Measurements from ENCODE around the gene PCBP4.
A peak's percentile ranks its signal among the peaks of the same experiment; 100 is the strongest.
"Not testable (repeated sequence)": the region's sequence is repeated elsewhere in the genome, so short reads cannot be mapped to it uniquely, and the experiment has no call there.

The PCBP4 gene

DNA sequence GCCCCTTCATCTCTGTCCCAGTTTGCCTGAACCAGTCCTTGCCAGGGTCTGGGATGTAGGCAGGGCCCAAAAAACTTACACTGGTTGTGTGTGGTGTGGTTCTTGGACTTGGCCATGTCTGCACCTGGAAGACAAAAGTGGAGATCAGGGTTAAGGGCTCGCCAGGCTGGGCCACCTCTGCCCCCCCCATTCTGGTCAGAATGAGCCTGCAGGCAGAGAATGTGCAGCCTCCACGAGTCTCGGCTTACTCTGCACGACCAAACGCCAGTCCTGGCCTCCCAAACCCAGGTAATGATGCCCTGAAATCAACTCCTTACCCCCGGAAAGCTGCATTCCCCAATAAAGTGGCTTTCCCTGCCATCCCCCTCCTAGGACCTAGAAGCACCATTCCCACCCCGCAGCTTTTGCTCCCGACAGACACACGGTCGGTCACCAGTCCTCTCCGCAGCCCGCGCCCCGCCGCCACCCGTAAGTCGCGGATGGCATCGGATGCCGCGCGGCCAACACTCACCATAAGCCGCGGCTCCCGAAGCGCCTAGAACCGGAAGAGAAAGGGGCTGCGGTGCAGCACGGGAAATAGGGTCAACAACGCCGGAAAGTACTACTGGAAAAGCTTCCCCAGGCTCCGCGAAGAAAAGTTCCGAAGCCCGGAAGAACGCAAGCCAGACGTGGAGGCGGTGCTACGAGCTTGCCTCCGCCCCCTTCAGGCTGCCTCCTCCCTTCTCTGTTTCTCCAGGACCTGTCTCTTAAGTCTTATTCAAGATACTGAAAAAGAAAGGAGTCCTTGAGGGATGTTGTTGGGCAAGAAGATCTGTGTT, 28.3 kb upstream of the PCBP4 start, which contains the start of gene RPL29:
TSS of gene RPL29 (minus strand) at position 550 of the 818 bp plus-strand sequence. CDS start at position 116, 434 bp downstream.
- TF ChIP-seq, protein P1, sequence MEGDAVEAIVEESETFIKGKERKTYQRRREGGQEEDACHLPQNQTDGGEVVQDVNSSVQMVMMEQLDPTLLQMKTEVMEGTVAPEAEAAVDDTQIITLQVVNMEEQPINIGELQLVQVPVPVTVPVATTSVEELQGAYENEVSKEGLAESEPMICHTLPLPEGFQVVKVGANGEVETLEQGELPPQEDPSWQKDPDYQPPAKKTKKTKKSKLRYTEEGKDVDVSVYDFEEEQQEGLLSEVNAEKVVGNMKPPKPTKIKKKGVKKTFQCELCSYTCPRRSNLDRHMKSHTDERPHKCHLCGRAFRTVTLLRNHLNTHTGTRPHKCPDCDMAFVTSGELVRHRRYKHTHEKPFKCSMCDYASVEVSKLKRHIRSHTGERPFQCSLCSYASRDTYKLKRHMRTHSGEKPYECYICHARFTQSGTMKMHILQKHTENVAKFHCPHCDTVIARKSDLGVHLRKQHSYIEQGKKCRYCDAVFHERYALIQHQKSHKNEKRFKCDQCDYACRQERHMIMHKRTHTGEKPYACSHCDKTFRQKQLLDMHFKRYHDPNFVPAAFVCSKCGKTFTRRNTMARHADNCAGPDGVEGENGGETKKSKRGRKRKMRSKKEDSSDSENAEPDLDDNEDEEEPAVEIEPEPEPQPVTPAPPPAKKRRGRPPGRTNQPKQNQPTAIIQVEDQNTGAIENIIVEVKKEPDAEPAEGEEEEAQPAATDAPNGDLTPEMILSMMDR (IDR thresholded peaks at IDR 0.05; ENCODE audit: low read length, missing control alignments): no peak
- peak; percentile 98 for DNase-seq (ENCODE audit: low read depth)
- H3K4me3 ChIP-seq (replicated peaks; ENCODE audit: low read depth, low read length): peak within 1 kb of the TSS; percentile 99

DNA sequence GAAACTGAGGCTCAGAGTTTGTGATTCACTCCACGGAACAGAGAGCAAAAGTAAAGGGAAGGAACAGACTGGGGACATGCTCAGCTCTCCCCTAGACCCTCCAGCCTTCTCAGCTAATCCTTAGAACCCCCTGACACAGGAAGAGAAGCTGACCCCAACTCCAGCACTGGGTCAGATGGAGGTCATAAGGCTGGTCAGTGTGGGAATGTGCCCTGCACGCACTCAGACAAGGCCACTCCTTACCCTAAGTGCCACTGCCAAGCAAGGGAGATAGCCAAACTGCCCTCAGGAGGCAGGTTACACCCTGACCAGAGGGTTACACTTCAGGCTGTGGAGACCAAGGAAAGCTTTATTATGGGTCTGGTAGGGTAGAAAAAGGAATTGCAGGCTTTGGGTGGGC, 27.3 kb upstream of the PCBP4 start:
- TF ChIP-seq, protein P1 (IDR thresholded peaks at IDR 0.05; ENCODE audit: low read length, missing control alignments): no peak
- no peak for DNase-seq (ENCODE audit: low read depth)
- peak overlapping the region; percentile 99 for H3K4me3 ChIP-seq (replicated peaks; ENCODE audit: low read depth, low read length)

DNA sequence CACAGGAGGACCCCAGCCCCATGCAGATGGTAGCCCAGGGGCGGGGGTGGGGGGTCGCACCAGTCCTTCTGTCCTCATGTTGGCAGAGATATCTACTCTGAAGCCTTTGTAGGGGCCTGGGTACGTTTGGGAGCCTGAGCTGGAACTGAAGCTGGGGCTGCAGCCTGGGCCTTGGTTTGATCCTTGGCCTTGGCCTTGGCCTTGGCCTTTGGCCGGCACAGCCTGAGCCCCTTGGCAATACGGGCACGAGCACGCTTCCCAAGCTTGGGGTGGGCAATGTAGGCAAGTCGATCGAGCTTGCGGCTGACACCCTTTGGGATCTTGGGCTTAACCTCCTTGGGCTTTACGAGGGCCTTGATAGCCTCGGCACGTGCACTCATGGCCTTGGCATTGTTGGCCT, 26.4 kb upstream of the PCBP4 start:
- not testable (repeated sequence) for DNase-seq (ENCODE audit: low read depth); H3K4me3 ChIP-seq (replicated peaks; ENCODE audit: low read depth, low read length)

DNA sequence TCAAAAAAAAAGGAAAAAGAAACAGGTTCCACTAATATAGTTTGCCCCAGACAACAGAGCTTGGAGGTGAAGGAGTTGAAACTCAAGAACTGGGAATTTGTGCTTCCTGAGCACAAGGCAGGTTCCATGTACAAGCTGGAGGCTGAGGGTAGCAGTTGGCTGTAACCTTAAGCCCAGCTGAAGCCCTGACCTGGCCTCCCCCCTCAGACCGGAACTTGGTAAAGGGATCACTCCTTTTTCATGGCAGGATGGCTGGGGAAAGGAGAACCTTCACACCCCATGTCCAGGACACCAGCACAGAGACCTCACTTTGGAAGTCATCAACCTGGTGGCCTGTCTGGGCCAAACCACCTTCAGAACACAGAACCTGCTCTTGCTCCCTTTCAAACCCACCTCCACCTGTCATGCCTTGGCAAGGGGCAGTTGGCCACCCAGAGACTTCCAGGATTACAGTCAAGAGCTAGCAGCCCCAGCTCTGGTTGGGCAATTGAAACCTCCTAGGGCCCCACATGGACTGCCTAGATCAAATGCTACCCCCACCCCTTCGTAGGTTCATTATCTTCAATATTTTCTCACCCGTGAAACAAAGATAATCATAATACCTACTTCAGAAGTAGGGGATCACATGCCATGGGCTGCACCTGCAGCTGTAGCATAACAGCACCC, 24.9 kb upstream of the PCBP4 start:
- no peak for DNase-seq (ENCODE audit: low read depth)
- TF ChIP-seq, protein P1 (IDR thresholded peaks at IDR 0.05; ENCODE audit: low read length, missing control alignments): no peak
- no peak overlapping the region for H3K4me3 ChIP-seq (replicated peaks; ENCODE audit: low read depth, low read length)

DNA sequence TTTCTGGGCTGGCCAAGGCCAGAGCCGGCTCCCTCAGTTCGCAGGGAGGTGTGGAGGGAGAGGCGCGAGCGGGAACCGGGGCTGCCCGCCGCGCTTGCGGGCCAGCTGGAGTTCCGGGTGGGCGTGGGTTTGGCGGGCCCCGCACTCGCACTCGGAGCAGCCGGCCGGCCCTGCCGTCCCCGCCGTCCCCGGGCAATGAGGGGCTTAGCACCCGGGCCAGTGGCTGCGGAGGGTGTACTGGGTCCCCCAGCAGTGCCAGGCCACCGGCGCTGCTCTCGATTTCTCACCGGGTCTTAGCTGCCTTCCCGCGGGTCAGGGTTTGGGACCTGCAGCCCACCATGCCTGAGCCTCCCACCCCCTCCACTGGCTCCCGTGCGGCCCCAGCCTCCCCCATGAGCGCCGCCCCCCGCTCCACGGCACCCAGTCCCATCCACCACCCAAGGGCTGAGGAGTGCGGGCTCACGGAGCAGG, 23.3 kb upstream of the PCBP4 start:
- not testable (repeated sequence) for DNase-seq (ENCODE audit: low read depth); H3K4me3 ChIP-seq (replicated peaks; ENCODE audit: low read depth, low read length)

DNA sequence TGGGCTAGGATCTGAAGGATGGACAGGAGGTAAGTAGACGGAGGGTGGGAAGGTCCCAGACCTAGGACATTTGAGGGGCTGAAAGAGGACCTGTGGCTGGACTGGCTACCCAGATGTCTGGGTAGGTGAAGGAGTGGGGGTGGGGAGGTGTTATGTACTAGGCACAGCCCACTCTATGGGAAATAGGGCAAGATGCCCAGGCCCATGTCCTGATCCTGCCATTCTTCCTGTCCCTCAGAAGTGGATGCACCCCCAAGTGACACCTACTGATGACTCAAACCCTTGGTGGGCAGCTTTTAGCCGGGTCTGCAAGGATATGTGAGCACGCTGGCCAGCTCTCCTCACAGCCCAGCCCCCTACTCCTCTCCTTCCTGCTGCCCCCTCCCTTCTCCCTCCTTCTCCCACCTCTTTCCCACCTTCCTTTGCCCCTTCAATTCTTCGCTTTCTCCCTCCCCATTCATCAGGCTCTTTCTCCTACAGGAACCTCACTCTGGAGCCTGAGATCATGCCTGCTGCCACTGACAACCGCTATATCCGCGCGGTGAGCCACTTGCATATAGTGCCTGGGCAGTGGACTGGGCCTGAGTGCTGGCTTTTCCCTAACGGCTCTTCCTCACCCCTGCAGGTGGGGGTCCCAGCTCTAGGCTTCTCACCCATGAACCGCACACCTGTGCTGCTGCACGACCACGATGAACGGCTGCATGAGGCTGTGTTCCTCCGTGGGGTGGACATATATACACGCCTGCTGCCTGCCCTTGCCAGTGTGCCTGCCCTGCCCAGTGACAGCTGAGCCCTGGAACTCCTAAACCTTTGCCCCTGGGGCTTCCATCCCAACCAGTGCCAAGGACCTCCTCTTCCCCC, 21.3 kb upstream of the PCBP4 start:
- DNase-seq (ENCODE audit: low read depth): no peak
- TF ChIP-seq, protein P1 (IDR thresholded peaks at IDR 0.05; ENCODE audit: low read length, missing control alignments): no peak
- H3K4me3 ChIP-seq (replicated peaks; ENCODE audit: low read depth, low read length): no peak overlapping the region

DNA sequence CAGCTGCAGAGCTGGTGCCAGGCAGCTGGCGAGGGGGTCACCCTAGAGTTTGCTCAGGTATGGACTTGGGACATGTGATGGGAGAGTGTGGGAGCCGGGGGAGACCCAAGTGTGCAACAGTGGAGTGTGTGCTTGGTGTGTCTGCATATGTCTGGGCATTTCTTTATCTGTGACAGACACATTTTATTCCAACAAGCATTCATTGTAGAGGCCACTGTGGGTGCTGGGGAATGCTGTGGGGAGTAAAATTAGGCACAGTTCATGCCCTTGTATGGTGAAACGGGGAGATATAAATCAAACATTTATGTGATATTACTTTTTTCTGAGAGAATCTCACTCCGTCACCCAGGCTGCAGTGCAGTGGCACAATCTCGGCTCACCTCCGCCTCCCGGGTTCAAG, 20.3 kb upstream of the PCBP4 start:
- DNase-seq (ENCODE audit: low read depth): no peak
- TF ChIP-seq, protein P1 (IDR thresholded peaks at IDR 0.05; ENCODE audit: low read length, missing control alignments): no peak
- no peak overlapping the region for H3K4me3 ChIP-seq (replicated peaks; ENCODE audit: low read depth, low read length)
